Mesodermal cell (in vitro differentiated cells): ENCODE measurements around the gene EPHB1.
"Not testable (repeated sequence)": the region's sequence is repeated elsewhere in the genome, so short reads cannot be mapped to it uniquely, and the experiment has no call there.

Experiments used
- H3K27ac ChIP-seq: 2 replicates; pipeline ENCODE4 v1.7.0; 2013; ENCODE audit warnings: mild to moderate bottlenecking, low read depth, low read length, moderate library complexity; ENCODE audit not compliant: severe bottlenecking
- H3K36me3 ChIP-seq: 2 replicates; pipeline ENCODE4 v1.7.1; 2013; ENCODE audit warnings: mild to moderate bottlenecking, low read length, moderate library complexity; ENCODE audit not compliant: control insufficient read depth, insufficient read depth
- H3K4me1 ChIP-seq: one replicate; pipeline ENCODE4 v1.7.1; 2013; ENCODE audit warnings: mild to moderate bottlenecking, low read length; ENCODE audit not compliant: insufficient read depth, control insufficient read depth, poor library complexity, severe bottlenecking
- H3K4me3 ChIP-seq: 2 replicates; pipeline ENCODE4 v1.7.0; 2013; ENCODE audit warnings: low read length, control low read depth, mild to moderate bottlenecking; ENCODE audit not compliant: insufficient read depth, poor library complexity, severe bottlenecking; ENCODE audit errors: extremely low read depth
- H3K9me3 ChIP-seq: 2 replicates; pipeline ENCODE4 v1.7.1; 2013; ENCODE audit warnings: mild to moderate bottlenecking, low read length, moderate library complexity; ENCODE audit not compliant: control insufficient read depth
- WGBS, 2 experiments: methylation state at CpG; one replicate each; pipeline ENCODE4 v1.1.5; 2013; ENCODE audit warnings: missing lambda C conversion rate in 2 of 2; ENCODE audit not compliant: insufficient coverage in 2 of 2; 5-methylcytosine and 5-hydroxymethylcytosine counted together

The EPHB1 gene

GRCh38 chr3:135039536-135039935 is 244.5 kb downstream of the EPHB1 start:
- H3K4me3 ChIP-seq, H3K9me3 ChIP-seq, H3K36me3 ChIP-seq, H3K4me1 ChIP-seq, H3K27ac ChIP-seq: not testable (repeated sequence)
- WGBS, 2 experiments, result 99% methylated on average over 7 of the region's 22 CpGs; no CpG with 5 or more reads in 1 of the 2 experiments

- Histone ChIP-seq H3K27ac (no peak overlapping the region), H3K36me3 (no peaks in the 10 kb centered on the region), H3K9me3 (no peaks in the 10 kb centered on the region), H3K4me3 (no peak overlapping the region), H3K4me1 (no peaks in the 10 kb centered on the region)
- WGBS, 2 experiments, result 95 to 100% methylated on average over 2 to 3 of the region's 8 CpGs
Measured at GRCh38 chr3:135040321-135041240, 245.5 kb downstream of the EPHB1 start.

- Histone ChIP-seq H3K9me3 (no peaks in the 10 kb centered on the region), H3K27ac (no peak overlapping the region)
- WGBS, 2 experiments, result 75% methylated on average over 1 of the region's 2 CpGs; no CpG with 5 or more reads in 1 of the 2 experiments
Measured at GRCh38 chr3:135041601-135042000, 246.5 kb downstream of the EPHB1 start.

GRCh38 chr3:135047061-135047460 is 252.0 kb downstream of the EPHB1 start:
- Histone ChIP-seq H3K4me3 (no peak overlapping the region), H3K9me3 (no peaks in the 10 kb centered on the region), H3K36me3 (no peaks in the 10 kb centered on the region), H3K4me1 (no peaks in the 10 kb centered on the region), H3K27ac (no peak overlapping the region)
- WGBS, 2 experiments, result 79 to 94% methylated on average over 2 to 3 of the region's 4 CpGs

More at GRCh38 chr3:135041601-135042000, 246.5 kb downstream of the EPHB1 start:
- Histone ChIP-seq H3K36me3 (no peaks in the 10 kb centered on the region), H3K4me1 (no peaks in the 10 kb centered on the region), H3K4me3 (no peak overlapping the region)

DNA sequence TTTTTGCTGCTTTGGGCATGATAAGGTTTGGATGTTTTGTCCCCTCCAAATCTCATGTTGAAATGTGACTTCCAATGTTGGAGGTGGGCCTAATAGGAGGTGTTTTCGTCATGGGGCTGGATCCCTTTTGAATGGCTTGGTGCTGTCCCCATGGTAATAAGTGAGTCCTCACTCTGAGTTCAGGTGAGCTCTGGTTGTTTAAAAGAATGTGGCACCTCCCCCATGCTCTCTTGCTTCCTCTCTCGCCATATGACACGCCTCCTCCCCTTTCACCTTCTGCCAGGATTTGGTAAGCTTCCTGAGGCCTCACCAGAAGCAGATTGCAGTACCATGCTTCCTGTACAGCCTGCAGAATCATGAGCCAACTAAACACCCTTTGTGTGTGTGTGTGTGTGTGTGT is 255.5 kb downstream of the EPHB1 start:
- Histone ChIP-seq H3K4me1 (no peaks in the 10 kb centered on the region), H3K9me3 (no peaks in the 10 kb centered on the region), H3K36me3 (no peaks in the 10 kb centered on the region), H3K4me3 (no peak overlapping the region), H3K27ac (no peak overlapping the region)
- WGBS, 2 experiments, result 68 to 80% methylated on average over 2 to 3 of the region's 3 CpGs

- 100% methylated on average over 1 to 2 of the region's 4 CpGs for WGBS, 2 experiments
- no peak overlapping the region for H3K27ac ChIP-seq
- H3K4me3 ChIP-seq, result no peak overlapping the region
- no peaks in the 10 kb centered on the region for H3K4me1 ChIP-seq
- H3K9me3 ChIP-seq, result no peaks in the 10 kb centered on the region
- H3K36me3 ChIP-seq, result no peaks in the 10 kb centered on the region
Measured at GRCh38 chr3:135051409-135051973, 256.4 kb downstream of the EPHB1 start.

DNA sequence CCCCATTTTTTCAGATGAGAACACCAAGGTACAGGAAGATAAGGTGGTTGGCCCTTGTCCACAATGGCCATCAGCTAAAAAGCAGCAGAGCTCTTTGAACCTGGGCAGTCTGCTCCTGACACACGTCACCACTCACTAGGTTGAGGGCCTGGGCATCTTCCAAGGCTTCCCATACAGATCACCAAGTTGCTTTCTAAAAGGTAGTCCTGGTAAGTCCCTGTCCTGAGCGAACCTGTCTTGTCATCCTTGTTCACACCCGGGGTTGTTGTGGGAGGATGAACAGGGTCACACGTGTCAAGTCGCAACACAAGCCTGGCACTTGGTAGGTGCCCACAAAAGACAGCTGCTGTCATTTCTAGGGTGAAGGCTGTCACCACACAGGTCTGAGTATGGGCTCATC is 260.4 kb downstream of the EPHB1 start:
- Histone ChIP-seq H3K36me3 (no peaks in the 10 kb centered on the region), H3K4me3 (no peak overlapping the region), H3K4me1 (no peaks in the 10 kb centered on the region), H3K27ac (no peak overlapping the region), H3K9me3 (no peaks in the 10 kb centered on the region)
- WGBS, 2 experiments, result 90 to 94% methylated on average over 3 to 5 of the region's 5 CpGs

DNA sequence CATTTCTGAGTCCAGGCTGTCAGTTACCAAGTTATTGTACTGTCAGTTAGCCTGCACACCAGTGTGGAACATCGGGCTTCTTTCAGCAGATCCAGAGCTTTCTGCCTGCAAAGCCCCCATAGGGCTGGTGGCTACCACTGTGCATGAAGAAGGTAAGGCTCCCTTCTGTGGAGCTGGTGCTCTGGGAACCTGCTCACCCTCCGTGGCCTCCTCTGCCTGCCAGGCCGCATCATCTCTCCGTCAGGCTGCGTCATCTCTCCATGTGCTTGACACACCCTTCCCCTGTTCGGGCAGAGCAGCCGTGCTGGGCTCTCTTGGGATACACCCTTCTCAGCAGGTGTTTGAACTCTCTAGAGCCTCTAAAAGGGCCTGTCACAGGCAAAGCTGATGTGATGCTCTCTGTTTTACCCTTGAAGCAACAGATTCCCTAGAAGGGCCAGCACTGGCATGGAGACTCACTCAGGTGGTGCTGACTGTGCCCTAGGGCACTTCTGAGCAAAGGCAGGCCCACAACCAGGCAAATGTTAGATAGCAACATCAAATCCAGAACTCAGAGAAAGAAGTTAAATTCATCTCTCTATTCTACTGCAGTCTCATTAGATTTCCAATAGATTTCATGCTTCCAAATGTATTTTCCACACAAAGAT is 261.1 kb downstream of the EPHB1 start:
- H3K36me3 ChIP-seq, result no peaks in the 10 kb centered on the region
- no peaks in the 10 kb centered on the region for H3K4me1 ChIP-seq
- no peaks in the 10 kb centered on the region for H3K9me3 ChIP-seq
- 89 to 92% methylated on average over 7 of the region's 7 CpGs for WGBS, 2 experiments
- no peak overlapping the region for H3K4me3 ChIP-seq
- no peak overlapping the region for H3K27ac ChIP-seq

- no peaks in the 10 kb centered on the region for H3K9me3 ChIP-seq
Measured at GRCh38 chr3:135056733-135057310, 261.8 kb downstream of the EPHB1 start.

GRCh38 chr3:135057996-135058395 is 262.9 kb downstream of the EPHB1 start:
- Histone ChIP-seq H3K27ac (no peak overlapping the region), H3K36me3 (no peaks in the 10 kb centered on the region), H3K4me3 (no peak overlapping the region), H3K9me3 (peaks cover 4% of the 10 kb centered on the region), H3K4me1 (no peaks in the 10 kb centered on the region)
- 89 to 91% methylated on average over 2 to 4 of the region's 5 CpGs for WGBS, 2 experiments

More at GRCh38 chr3:135056733-135057310, 261.8 kb downstream of the EPHB1 start:
- H3K36me3 ChIP-seq, result no peaks in the 10 kb centered on the region
- 60 to 93% methylated on average over 1 to 3 of the region's 6 CpGs for WGBS, 2 experiments
- H3K27ac ChIP-seq, result no peak overlapping the region
- no peaks in the 10 kb centered on the region for H3K4me1 ChIP-seq
- H3K4me3 ChIP-seq, result no peak overlapping the region
